Heart left ventricle (tissue), 13 donors: ENCODE data around the gene NEK4.

Experiments used
- POLR2A ChIP-seq, 2 donors: fragments of 450-650 bp; IDR thresholded peaks; one replicate each; pipeline ENCODE4 v1.6.1; 2017; ENCODE audit warnings: antibody characterized with exemption in 2 of 2, mild to moderate bottlenecking in 2 of 2, moderate library complexity in 2 of 2
- TF ChIP-seq, protein P1 (sequence below), 12 donors: fragments of 200-600 bp; sonication (generic) in 4 of 12; IDR thresholded peaks; one replicate each; pipeline versions ENCODE4 v1.5.0 to v1.8.0; 2018 to 2022; ENCODE audit warnings: antibody characterized with exemption in 12 of 12, mild to moderate bottlenecking in 5 of 12
- donor health status: ischemic (EF 13 %, LVEDD 7.1; RV severe dilation, severe dysfunction).
- donor health status: DM: no; HTN: yes; CAD: no.
- donor health status: DM: no; HTN: no; CAD: no.
- donor health status: ischemic (EF 25% LVEDD 6.9; RV normal size, moderate dysfunction).
- donor health status: ischemic (EF 25% LVEDD 5.7; RV mildly dilated, moderate dysfunction).
- donor health status: ischemic (EF 35%, LVEDD 5.7; RV mildly dilated, moderate dysfunction).
- donor health status: nonischemic (EF 11% LVEDD 7.7; RV severe dilation, severe dysfunction).
- donor health status: DM: yes; HTN: yes; CAD: no.
- donor health status: PGD.
- donor health status: ischemic (EF 29% LVEDD 5.4; RV normal size, mild dysfunction).
- donor health status: nonischemic (EF 23%, LVEDD 6.1; RV moderate dilation, normal function).

DNA sequence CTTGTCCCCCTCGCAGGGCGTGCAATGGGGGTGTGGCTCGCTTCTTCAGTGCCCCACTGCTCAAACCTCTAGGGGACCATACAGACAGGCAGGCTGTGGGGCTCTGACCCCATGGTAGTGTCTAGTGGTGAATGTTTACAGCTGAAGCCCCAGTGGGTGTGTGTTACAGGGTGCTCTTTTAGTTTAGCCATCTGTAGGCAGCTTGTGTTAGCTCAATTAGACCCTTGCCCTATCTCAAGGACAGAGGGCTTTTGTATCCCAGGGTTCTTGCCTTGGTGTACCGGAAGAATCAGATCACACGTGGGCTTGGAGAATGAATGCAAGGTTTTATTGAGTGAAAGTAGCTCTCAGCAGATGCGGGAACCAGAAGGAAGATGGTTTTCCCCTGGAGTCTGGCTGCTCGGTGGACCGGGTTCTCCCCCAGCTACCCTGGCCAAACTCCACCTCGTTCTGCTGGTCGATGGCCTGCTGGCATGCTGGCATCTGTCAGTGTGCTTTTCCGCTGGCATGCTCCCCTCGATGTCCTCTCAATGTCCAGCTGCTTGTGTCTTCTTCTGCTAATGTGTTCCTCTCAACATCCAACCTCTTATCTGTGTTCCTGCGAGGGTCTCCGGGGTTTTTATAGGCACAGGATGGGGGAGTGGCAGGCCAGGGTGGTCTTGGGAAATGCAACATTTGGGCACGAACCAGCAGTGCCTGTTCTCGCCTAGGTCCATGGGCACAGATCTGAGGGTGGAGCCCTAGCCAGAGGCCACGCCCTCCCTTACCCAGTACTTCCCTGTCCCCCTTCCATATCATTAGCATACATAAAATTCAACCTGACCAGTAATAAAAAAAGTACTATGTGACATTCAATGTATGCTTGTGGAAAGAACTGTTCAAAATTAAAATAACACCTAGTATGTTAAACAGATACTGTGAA is 58.2 kb downstream of the NEK4 start:
- TF ChIP-seq, protein P1, sequence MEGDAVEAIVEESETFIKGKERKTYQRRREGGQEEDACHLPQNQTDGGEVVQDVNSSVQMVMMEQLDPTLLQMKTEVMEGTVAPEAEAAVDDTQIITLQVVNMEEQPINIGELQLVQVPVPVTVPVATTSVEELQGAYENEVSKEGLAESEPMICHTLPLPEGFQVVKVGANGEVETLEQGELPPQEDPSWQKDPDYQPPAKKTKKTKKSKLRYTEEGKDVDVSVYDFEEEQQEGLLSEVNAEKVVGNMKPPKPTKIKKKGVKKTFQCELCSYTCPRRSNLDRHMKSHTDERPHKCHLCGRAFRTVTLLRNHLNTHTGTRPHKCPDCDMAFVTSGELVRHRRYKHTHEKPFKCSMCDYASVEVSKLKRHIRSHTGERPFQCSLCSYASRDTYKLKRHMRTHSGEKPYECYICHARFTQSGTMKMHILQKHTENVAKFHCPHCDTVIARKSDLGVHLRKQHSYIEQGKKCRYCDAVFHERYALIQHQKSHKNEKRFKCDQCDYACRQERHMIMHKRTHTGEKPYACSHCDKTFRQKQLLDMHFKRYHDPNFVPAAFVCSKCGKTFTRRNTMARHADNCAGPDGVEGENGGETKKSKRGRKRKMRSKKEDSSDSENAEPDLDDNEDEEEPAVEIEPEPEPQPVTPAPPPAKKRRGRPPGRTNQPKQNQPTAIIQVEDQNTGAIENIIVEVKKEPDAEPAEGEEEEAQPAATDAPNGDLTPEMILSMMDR (IDR thresholded peaks at IDR 0.05): no peak
- TF ChIP-seq POLR2A (IDR thresholded peaks at IDR 0.05): no peak
